ENCODE data around the gene CPNE2.

DNA sequence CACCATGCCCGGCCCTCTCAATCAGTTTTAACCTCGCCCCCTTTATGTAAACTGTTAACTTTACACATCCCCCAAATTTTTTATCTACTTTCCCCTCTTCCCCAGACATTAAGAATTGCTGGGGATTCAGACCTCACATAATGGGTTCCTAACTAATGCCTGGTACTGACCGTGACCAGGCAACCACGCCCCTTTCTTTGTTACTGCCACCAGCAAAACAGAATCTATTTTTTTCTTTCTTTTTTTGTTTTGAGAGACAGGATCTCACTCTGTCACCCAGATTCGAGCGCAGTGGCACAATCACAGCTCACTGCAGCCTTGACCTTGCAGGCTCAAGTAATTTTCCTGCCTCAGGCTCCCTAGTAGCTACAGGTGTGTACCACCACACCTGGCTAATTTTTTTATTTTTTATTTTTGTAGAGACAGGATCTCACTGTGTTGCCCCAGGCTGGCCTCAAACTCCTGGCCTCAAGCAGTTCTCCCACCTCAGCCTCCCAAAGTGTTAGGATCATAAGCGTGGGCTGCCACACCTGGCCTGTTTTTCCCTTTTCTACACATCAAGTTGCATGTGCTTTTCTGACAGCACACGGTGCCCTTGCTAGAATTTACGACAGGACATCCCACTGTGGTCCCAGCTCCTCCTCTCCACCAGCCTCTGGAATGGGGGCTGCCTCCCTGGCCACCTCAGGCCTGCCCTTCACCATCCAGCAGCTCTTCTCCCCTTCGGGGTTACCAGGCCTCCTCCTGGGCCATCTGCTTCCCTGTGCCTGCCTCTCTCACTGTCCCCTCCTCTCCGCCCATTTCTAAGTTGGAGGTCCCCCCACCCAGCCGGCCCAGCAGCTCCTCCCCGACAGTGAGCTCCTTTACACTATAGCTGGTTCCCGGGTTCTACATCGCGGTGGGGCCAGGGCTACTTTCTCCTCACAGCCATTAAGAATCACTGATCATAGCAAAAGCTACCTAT, 10.8 kb downstream of the CPNE2 start:
- TF ChIP-seq SUZ12 (IDR thresholded peaks at IDR 0.05; ENCODE audit: extremely low read depth, insufficient read depth, insufficient read length) (no peak), YY1 (IDR thresholded peaks at IDR 0.05; ENCODE audit: insufficient read depth, insufficient read length) (no peak)
